Fibroblast of villous mesenchyme (primary cell): ENCODE data around the gene MFN2. TPM values are rescaled to one million over a fixed set of nuclear protein-coding genes. Genes with fewer than 3 reads are reported as not detected.
A peak's percentile ranks its signal among the peaks of the same experiment; 100 is the strongest.

Experiments
- DNase-seq: peaks from one replicate; pipeline ENCODE4 v3.0.0-alpha.2; 2010; ENCODE audit warnings: low read depth
- H3K4me3 ChIP-seq: 2 replicates; pipeline ENCODE4 v1.5.1; 2011; ENCODE audit warnings: low read depth, mild to moderate bottlenecking, low read length
- total RNA-seq: library from RNA; depleted of rRNA; stranded (reverse); fragments of >200 nt; gene quantifications from 2 replicates; pipeline ENCODE4 v1.2.3, GENCODE V29; 2012
- TF ChIP-seq, protein P1 (sequence below): IDR thresholded peaks from 2 replicates; pipeline ENCODE4 v1.5.1; 2012; ENCODE audit warnings: low read depth, mild to moderate bottlenecking, low read length; ENCODE audit not compliant: insufficient read depth

The MFN2 gene
- total RNA-seq, 1 donor = 66.1 TPM

GRCh38 chr1:11960715-11961114 lies 19.5 kb upstream of the MFN2 start:
- DNase-seq = no peak
- no peak overlapping the region for H3K4me3 ChIP-seq
- TF ChIP-seq, protein P1, sequence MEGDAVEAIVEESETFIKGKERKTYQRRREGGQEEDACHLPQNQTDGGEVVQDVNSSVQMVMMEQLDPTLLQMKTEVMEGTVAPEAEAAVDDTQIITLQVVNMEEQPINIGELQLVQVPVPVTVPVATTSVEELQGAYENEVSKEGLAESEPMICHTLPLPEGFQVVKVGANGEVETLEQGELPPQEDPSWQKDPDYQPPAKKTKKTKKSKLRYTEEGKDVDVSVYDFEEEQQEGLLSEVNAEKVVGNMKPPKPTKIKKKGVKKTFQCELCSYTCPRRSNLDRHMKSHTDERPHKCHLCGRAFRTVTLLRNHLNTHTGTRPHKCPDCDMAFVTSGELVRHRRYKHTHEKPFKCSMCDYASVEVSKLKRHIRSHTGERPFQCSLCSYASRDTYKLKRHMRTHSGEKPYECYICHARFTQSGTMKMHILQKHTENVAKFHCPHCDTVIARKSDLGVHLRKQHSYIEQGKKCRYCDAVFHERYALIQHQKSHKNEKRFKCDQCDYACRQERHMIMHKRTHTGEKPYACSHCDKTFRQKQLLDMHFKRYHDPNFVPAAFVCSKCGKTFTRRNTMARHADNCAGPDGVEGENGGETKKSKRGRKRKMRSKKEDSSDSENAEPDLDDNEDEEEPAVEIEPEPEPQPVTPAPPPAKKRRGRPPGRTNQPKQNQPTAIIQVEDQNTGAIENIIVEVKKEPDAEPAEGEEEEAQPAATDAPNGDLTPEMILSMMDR = no peak

DNA sequence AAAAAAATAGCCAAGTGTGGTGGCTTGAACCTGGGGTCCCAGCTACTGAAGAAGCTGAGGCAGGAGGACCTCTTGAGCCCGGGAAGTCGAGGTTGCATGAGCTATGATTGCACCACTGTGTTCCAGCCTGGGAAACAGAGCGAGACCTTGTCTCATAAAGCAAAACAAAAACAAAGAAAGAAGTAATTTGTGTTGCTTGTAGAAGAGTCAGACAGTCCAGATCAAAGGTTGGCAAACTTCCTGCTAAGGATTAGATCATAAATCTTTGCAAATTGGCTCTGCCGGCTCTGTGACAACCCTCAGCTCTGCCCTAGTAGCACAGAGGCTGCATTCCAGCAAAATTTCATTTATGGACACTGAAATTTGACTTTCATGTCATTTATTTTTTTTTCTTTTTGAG lies 19.0 kb upstream of the MFN2 start:
- DNase-seq = peak; percentile 88
- no peak overlapping the region for H3K4me3 ChIP-seq
- TF ChIP-seq, protein P1 = no peak

- TF ChIP-seq, protein P1 = no peak
- H3K4me3 ChIP-seq = no peak overlapping the region
Observed at GRCh38 chr1:11963622-11964021, 16.6 kb upstream of the MFN2 start.

DNA sequence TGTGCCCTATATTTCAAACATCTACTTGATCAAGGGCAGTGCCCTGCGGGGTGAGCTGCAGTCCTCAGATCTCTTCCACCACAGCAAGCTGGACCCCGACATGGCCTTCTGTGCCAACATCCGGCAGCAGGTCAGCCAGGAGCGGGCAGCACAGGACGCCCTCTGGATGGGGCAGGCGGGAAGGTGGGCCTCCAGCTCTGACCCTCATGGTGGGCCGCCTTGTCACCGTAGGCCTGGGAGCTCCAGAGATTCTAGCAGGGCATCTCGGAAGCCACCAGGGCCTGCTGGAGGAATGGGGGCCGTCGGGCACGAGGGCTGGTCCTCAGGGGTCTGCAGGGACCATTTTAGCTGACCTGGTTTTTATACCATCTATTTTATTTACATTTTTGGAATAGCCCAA lies 15.6 kb upstream of the MFN2 start:
- no peak for DNase-seq
- TF ChIP-seq, protein P1 = no peak

More at GRCh38 chr1:11963622-11964021, 16.6 kb upstream of the MFN2 start:
- DNase-seq = no peak

GRCh38 chr1:11967028-11967547 lies 13.2 kb upstream of the MFN2 start:
- H3K4me3 ChIP-seq = no peak overlapping the region
- TF ChIP-seq, protein P1 = peak; percentile 45
- peak; percentile 34 for DNase-seq

More for the DNA sequence above, 15.6 kb upstream of the MFN2 start:
- H3K4me3 ChIP-seq = no peak overlapping the region

- TF ChIP-seq, protein P1 = no peak
- DNase-seq = no peak
Observed at GRCh38 chr1:11970441-11971185, 9.6 kb upstream of the MFN2 start.

More at GRCh38 chr1:11970441-11971185, 9.6 kb upstream of the MFN2 start:
- no peak overlapping the region for H3K4me3 ChIP-seq
